Stimulated activated CD4-positive, alpha-beta T cell treated with anti-CD3 and anti-CD28 coated beads, Interleukin-12 subunit alpha, Interleukin-12 subunit beta, amount 100 ng/mL, for 48 hours (primary cell): Measurements from ENCODE around the gene LSM7.

Experiments used
- DNase-seq, 3 donors: peaks; one replicate each; pipeline ENCODE4 v3.0.0-alpha.2; 2020; ENCODE audit warnings: low read depth in 2 of 3, low spot score in 1 of 3

LSM7 gene

GRCh38 chr19:2325281-2326046 lies 2.9 kb downstream of the LSM7 start:
- DNase-seq, result no peak

GRCh38 chr19:2324220-2324948 lies 4.0 kb downstream of the LSM7 start:
- DNase-seq, result no peak

- DNase-seq, result no peak
These were observed 4.7 kb downstream of the LSM7 start for GRCh38 chr19:2323707-2324106.

- no peak for DNase-seq
These were observed 6.7 kb downstream of the LSM7 start for GRCh38 chr19:2321565-2322283.

- DNase-seq, result no peak
These were observed 7.4 kb downstream of the LSM7 start for GRCh38 chr19:2320939-2321338.

- no peak for DNase-seq
These were observed 8.3 kb downstream of the LSM7 start for GRCh38 chr19:2320049-2320448.

GRCh38 chr19:2319551-2319950 lies 8.8 kb downstream of the LSM7 start:
- no peak for DNase-seq

- no peak for DNase-seq
These were observed 9.5 kb downstream of the LSM7 start for GRCh38 chr19:2318923-2319322.

GRCh38 chr19:2317756-2318155 lies 10.6 kb downstream of the LSM7 start:
- no peak for DNase-seq

GRCh38 chr19:2317300-2317699 lies 11.1 kb downstream of the LSM7 start:
- DNase-seq, result no peak

GRCh38 chr19:2315818-2316353 lies 12.5 kb downstream of the LSM7 start:
- DNase-seq, result no peak

- no peak for DNase-seq
These were observed 13.1 kb downstream of the LSM7 start for GRCh38 chr19:2315121-2315817.

- no peak for DNase-seq
These were observed 15.4 kb downstream of the LSM7 start for GRCh38 chr19:2312820-2313501.

- no peak for DNase-seq
These were observed 17.3 kb downstream of the LSM7 start for GRCh38 chr19:2311093-2311492.

- DNase-seq, result no peak
These were observed 18.5 kb downstream of the LSM7 start for GRCh38 chr19:2309734-2310362.

GRCh38 chr19:2308114-2308556 lies 20.3 kb downstream of the LSM7 start, which contains the start of gene LINGO3:
TSS of gene LINGO3 (minus strand) at chr19:2308154. CDS start at chr19:2291776, 16,378 bp downstream.
- no peak for DNase-seq

GRCh38 chr19:2307518-2308012 lies 20.8 kb downstream of the LSM7 start:
- no peak for DNase-seq

- no peak for DNase-seq
These were observed 21.4 kb downstream of the LSM7 start for GRCh38 chr19:2306971-2307370.

- DNase-seq, result no peak
These were observed 22.0 kb downstream of the LSM7 start for GRCh38 chr19:2306281-2306806.
